Measurements from ENCODE around the gene MRPL9. TPM values are rescaled to one million over a fixed set of nuclear protein-coding genes. Genes with fewer than 3 reads are reported as not detected.

The MRPL9 gene
- total RNA-seq, 6 experiments from 2014 or later = 91.4 to 116 (median 96.2) TPM

GRCh38 chr1:151802372-151802771 is 39.1 kb upstream of the MRPL9 start:
- H3K4me3 Mint-ChIP-seq = no peak overlapping the region
- no peak overlapping the region for H3K27ac Mint-ChIP-seq
- no peak for DNase-seq
- H3K9me3 Mint-ChIP-seq = no peaks in the 10 kb centered on the region
- H3K4me1 Mint-ChIP-seq (ENCODE audit: low read depth) = peaks cover 8% of the 10 kb centered on the region
- H3K36me3 Mint-ChIP-seq (ENCODE audit: low read depth) = no peaks in the 10 kb centered on the region
- H3K27me3 Mint-ChIP-seq (ENCODE audit: insufficient read depth) = peaks cover 64% of the 10 kb centered on the region
- TF ChIP-seq CTCF (IDR thresholded peaks at IDR 0.05) = no peak

- Mint-ChIP-seq H3K4me1 (ENCODE audit: low read depth) (peaks cover 8% of the 10 kb centered on the region), H3K4me3 (no peak overlapping the region), H3K36me3 (ENCODE audit: low read depth) (no peaks in the 10 kb centered on the region), H3K27me3 (ENCODE audit: insufficient read depth) (peaks cover 63% of the 10 kb centered on the region), H3K27ac (no peak overlapping the region), H3K9me3 (no peaks in the 10 kb centered on the region)
- TF ChIP-seq CTCF (IDR thresholded peaks at IDR 0.05) = no peak
- DNase-seq = no peak
These were observed 38.5 kb upstream of the MRPL9 start for GRCh38 chr1:151801846-151802245.

- Mint-ChIP-seq H3K27me3 (ENCODE audit: insufficient read depth) (peaks cover 62% of the 10 kb centered on the region), H3K4me1 (ENCODE audit: low read depth) (peaks cover 8% of the 10 kb centered on the region), H3K9me3 (no peaks in the 10 kb centered on the region), H3K36me3 (ENCODE audit: low read depth) (no peaks in the 10 kb centered on the region), H3K27ac (no peak overlapping the region), H3K4me3 (no peak overlapping the region)
- DNase-seq = no peak
- no peak for TF ChIP-seq CTCF (IDR thresholded peaks at IDR 0.05)
These were observed 38.1 kb upstream of the MRPL9 start for GRCh38 chr1:151801310-151801820.

- peaks cover 61% of the 10 kb centered on the region for H3K27me3 Mint-ChIP-seq (ENCODE audit: insufficient read depth)
- peaks cover 8% of the 10 kb centered on the region for H3K4me1 Mint-ChIP-seq (ENCODE audit: low read depth)
- no peak for DNase-seq
These were observed 37.5 kb upstream of the MRPL9 start for GRCh38 chr1:151800830-151801229.

GRCh38 chr1:151799179-151800022 is 36.1 kb upstream of the MRPL9 start:
- Mint-ChIP-seq H3K36me3 (ENCODE audit: low read depth) (no peaks in the 10 kb centered on the region), H3K4me3 (no peak overlapping the region), H3K27me3 (ENCODE audit: insufficient read depth) (peaks cover 47% of the 10 kb centered on the region), H3K27ac (no peak overlapping the region), H3K4me1 (ENCODE audit: low read depth) (peaks cover 8% of the 10 kb centered on the region), H3K9me3 (no peaks in the 10 kb centered on the region)
- DNase-seq = peak; percentile 11
- no peak for TF ChIP-seq CTCF (IDR thresholded peaks at IDR 0.05)

More at GRCh38 chr1:151800830-151801229, 37.5 kb upstream of the MRPL9 start:
- H3K9me3 Mint-ChIP-seq = no peaks in the 10 kb centered on the region
- H3K27ac Mint-ChIP-seq = no peak overlapping the region
- no peak for TF ChIP-seq CTCF (IDR thresholded peaks at IDR 0.05)
- H3K36me3 Mint-ChIP-seq (ENCODE audit: low read depth) = no peaks in the 10 kb centered on the region
- no peak overlapping the region for H3K4me3 Mint-ChIP-seq
